ENCODE measurements around the gene SLC66A3. TPM values are rescaled to one million over a fixed set of nuclear protein-coding genes. Genes with fewer than 3 reads are reported as not detected.

SLC66A3 gene
- total RNA-seq = 100 to 1,000 TPM in 1 of 4 donors, 10 to 100 TPM in 3; 30.3 to 101 (median 39.7) TPM

DNA sequence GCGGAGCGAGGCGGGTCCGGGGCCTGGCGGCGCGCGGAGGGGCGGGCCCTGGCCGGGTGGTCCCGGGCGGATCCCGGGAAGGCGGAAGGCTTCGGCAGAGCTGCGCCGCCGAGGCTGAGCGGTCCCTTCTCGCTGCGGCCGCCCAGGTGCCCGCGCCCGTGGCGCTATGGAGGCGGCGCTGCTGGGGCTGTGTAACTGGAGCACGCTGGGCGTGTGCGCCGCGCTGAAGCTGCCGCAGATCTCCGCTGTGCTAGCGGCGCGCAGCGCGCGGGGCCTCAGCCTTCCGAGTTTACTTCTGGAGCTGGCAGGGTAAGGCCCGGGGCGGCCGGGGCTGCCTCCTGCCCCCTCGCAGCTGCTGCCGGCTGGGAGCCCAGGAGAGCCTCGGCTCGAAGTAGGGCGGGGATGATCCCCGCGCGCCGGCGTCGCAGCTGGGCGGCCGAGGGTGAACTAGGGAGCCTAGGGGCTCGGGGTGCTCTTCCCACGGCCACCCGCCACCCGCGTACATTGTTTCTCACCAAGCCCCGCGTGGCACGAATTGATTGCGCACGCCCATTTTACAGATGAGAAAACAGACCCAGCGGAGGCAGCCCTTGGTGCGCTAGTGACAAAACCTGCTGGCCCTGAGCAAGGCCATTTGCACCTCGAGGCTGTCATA is at the start of gene SLC66A3:
Gene SLC66A3, plus strand, starts transcription at position 87 of the 655 bp plus-strand sequence. Its CDS starts 80 bp downstream, at position 167.
- peak in 1 of 2 donors; percentile 87 for DNase-seq (ENCODE audit: low spot score in 2 of 2)
- TF ChIP-seq CTCF (IDR thresholded peaks at IDR 0.05) (no peak), POLR2AphosphoS5 (IDR thresholded peaks at IDR 0.05) (peak in 1 of 3 donors; percentile 38), EP300 (IDR thresholded peaks at IDR 0.05) (no peak), POLR2A (IDR thresholded peaks at IDR 0.05) (peak; percentile 27 to 45)

GRCh38 chr2:11109002-11109401 is 46.3 kb upstream of the SLC66A3 start:
- DNase-seq (ENCODE audit: low spot score in 2 of 2) = no peak
- no peak overlapping the region for H3K4me3 ChIP-seq
- H3K9me3 ChIP-seq = no peaks in the 10 kb centered on the region
- H3K36me3 ChIP-seq = no peaks in the 10 kb centered on the region
- no peak for TF ChIP-seq POLR2A (IDR thresholded peaks at IDR 0.05)
- no peak for TF ChIP-seq POLR2AphosphoS5 (IDR thresholded peaks at IDR 0.05)
- TF ChIP-seq CTCF (IDR thresholded peaks at IDR 0.05) = no peak
- TF ChIP-seq EP300 (IDR thresholded peaks at IDR 0.05) = no peak
- H3K4me1 ChIP-seq = no peaks in the 10 kb centered on the region
- H3K27ac ChIP-seq = no peak overlapping the region
- WGBS = 86% methylated on average over 2 of the region's 2 CpGs
- peaks cover 13% of the 10 kb centered on the region for H3K27me3 ChIP-seq

More for the DNA sequence above, at the start of gene SLC66A3:
- Histone ChIP-seq H3K4me3 (peak within 1 kb of the TSS; percentile 65), H3K36me3 (no peaks in the 10 kb centered on the region), H3K9me3 (no peaks in the 10 kb centered on the region), H3K27ac (peak within 1 kb of the TSS; percentile 85), H3K4me1 (peaks cover 35% of the 10 kb centered on the region), H3K27me3 (no peaks in the 10 kb centered on the region)
- 4% methylated on average over 38 of the region's 71 CpGs for WGBS

DNA sequence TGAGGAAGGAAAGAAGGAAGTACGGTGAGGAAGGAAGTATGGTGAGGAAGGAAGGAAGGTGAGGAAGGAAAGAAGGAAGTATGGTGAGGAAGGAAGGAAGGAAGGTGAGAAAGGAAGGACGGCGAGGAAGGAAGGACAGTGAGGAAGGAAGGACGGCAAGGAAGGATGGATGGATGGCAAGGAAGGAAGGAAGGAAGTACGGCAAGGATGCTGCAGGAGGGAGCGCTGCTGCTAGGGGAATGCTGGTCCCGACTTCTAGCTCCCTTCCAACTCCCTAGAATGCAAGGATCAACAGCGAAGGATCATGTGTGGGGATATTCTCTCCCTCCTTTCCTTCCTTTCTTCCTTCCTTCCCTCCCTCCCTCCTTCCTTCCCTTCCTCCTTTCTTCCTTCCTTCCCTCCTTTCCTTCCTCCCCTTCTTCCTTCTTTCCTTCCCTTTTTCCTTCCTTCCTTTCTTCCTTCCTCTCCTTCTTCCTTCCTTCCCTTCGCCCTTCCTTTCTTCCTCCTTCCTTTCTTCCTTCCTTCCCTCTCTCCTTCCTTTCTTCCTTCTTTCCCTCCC is 42.3 kb upstream of the SLC66A3 start:
- H3K9me3 ChIP-seq = no peaks in the 10 kb centered on the region
- H3K36me3 ChIP-seq = no peaks in the 10 kb centered on the region
- WGBS = 90% methylated on average over 9 of the region's 9 CpGs
- peak in 1 of 2 donors; percentile 2 for DNase-seq (ENCODE audit: low spot score in 2 of 2)
- H3K27me3 ChIP-seq = peaks cover 9% of the 10 kb centered on the region
- no peak overlapping the region for H3K27ac ChIP-seq
- no peaks in the 10 kb centered on the region for H3K4me1 ChIP-seq
- H3K4me3 ChIP-seq = no peak overlapping the region
- no peak for TF ChIP-seq EP300 (IDR thresholded peaks at IDR 0.05)
- TF ChIP-seq CTCF (IDR thresholded peaks at IDR 0.05) = no peak
- no peak for TF ChIP-seq POLR2A (IDR thresholded peaks at IDR 0.05)
- no peak for TF ChIP-seq POLR2AphosphoS5 (IDR thresholded peaks at IDR 0.05)

GRCh38 chr2:11117776-11118175 is 37.5 kb upstream of the SLC66A3 start:
- Histone ChIP-seq H3K4me3 (no peak overlapping the region), H3K36me3 (no peaks in the 10 kb centered on the region), H3K27ac (no peak overlapping the region), H3K27me3 (no peaks in the 10 kb centered on the region), H3K4me1 (peaks cover 7% of the 10 kb centered on the region), H3K9me3 (no peaks in the 10 kb centered on the region)
- WGBS = 88% methylated on average over 6 of the region's 6 CpGs
- TF ChIP-seq EP300 (IDR thresholded peaks at IDR 0.05) = no peak
- TF ChIP-seq POLR2A (IDR thresholded peaks at IDR 0.05) = no peak
- no peak for TF ChIP-seq POLR2AphosphoS5 (IDR thresholded peaks at IDR 0.05)
- TF ChIP-seq CTCF (IDR thresholded peaks at IDR 0.05) = no peak
- no peak for DNase-seq (ENCODE audit: low spot score in 2 of 2)

GRCh38 chr2:11118761-11119160 is 36.5 kb upstream of the SLC66A3 start:
- Histone ChIP-seq H3K27ac (no peak overlapping the region), H3K27me3 (no peaks in the 10 kb centered on the region), H3K36me3 (no peaks in the 10 kb centered on the region), H3K4me3 (no peak overlapping the region), H3K9me3 (no peaks in the 10 kb centered on the region), H3K4me1 (peaks cover 7% of the 10 kb centered on the region)
- TF ChIP-seq POLR2AphosphoS5 (IDR thresholded peaks at IDR 0.05) = no peak
- no peak for TF ChIP-seq CTCF (IDR thresholded peaks at IDR 0.05)
- TF ChIP-seq EP300 (IDR thresholded peaks at IDR 0.05) = no peak
- TF ChIP-seq POLR2A (IDR thresholded peaks at IDR 0.05) = no peak
- no peak for DNase-seq (ENCODE audit: low spot score in 2 of 2)
- WGBS = 87% methylated on average over 3 of the region's 3 CpGs
